H1 (cell line): ENCODE measurements around the gene ERG28.

Source experiments
- CHD2 ChIP-seq: IDR thresholded peaks from 2 replicates; pipeline ENCODE4 v1.6.1; 2012; ENCODE audit warnings: low read length, improper control_type of control experiment
- CTBP2 ChIP-seq: IDR thresholded peaks from 2 replicates; pipeline ENCODE4 v1.7.0; 2011; ENCODE audit warnings: borderline replicate concordance, mild to moderate bottlenecking, moderate library complexity, mixed read lengths, low read length; ENCODE audit not compliant: insufficient read depth, insufficient read length
- CTCF ChIP-seq, 3 experiments: IDR thresholded peaks; 1 replicate in 2 of 3; 2 replicates in 1 of 3; pipeline versions ENCODE4 v1.5.1 to v1.6.1; 2011; ENCODE audit warnings: low read length in 3 of 3, mild to moderate bottlenecking in 3 of 3, inconsistent platforms in 2 of 3, low read depth in 1 of 3, moderate library complexity in 1 of 3; ENCODE audit not compliant: insufficient read depth in 1 of 3; ENCODE audit errors: control extremely low read depth in 1 of 3
- E2F6 ChIP-seq: IDR thresholded peaks from 2 replicates; pipeline ENCODE4 v1.6.1; 2012; ENCODE audit warnings: inconsistent platforms
- EP300 ChIP-seq, 2 experiments: IDR thresholded peaks; 1 replicate in 1 of 2; 2 replicates in 1 of 2; pipeline ENCODE4 v1.6.1; 2011 to 2012; ENCODE audit warnings: low read depth in 2 of 2, low read length in 2 of 2, mild to moderate bottlenecking in 2 of 2, borderline replicate concordance in 1 of 2, inconsistent platforms in 1 of 2, moderate library complexity in 1 of 2
- GABPA ChIP-seq: IDR thresholded peaks from 2 replicates; pipeline ENCODE4 v1.6.1; 2011; ENCODE audit warnings: mild to moderate bottlenecking, low read length, moderate library complexity, borderline replicate concordance; ENCODE audit not compliant: insufficient read depth
- POLR2A ChIP-seq, 2 experiments: IDR thresholded peaks; 1 replicate in 1 of 2; 2 replicates in 1 of 2; pipeline ENCODE4 v1.6.1; 2011; ENCODE audit warnings: low read depth in 2 of 2, low read length in 2 of 2, mild to moderate bottlenecking in 2 of 2; ENCODE audit errors: control extremely low read depth in 1 of 2
- RAD21 ChIP-seq, 2 experiments: IDR thresholded peaks in 1 of 2; conservative IDR thresholded peaks in 1 of 2; 2 replicates each; pipeline ENCODE4 v1.6.1; 2011; ENCODE audit warnings: low read depth in 2 of 2, low read length in 2 of 2, improper control_type of control experiment in 1 of 2, inconsistent platforms in 1 of 2, mild to moderate bottlenecking in 1 of 2, moderate library complexity in 1 of 2
- SRF ChIP-seq: IDR thresholded peaks from 2 replicates; pipeline ENCODE4 v1.6.1; 2011; ENCODE audit warnings: mild to moderate bottlenecking, low read depth, low read length, moderate library complexity
- TBP ChIP-seq: IDR thresholded peaks from 2 replicates; pipeline ENCODE4 v1.6.1; 2011; ENCODE audit warnings: low read depth, low read length, improper control_type of control experiment
- ZNF274 ChIP-seq: IDR thresholded peaks from 2 replicates; pipeline ENCODE4 v1.7.0; 2012; ENCODE audit warnings: low read length, borderline replicate concordance; ENCODE audit errors: extremely low read depth

DNA sequence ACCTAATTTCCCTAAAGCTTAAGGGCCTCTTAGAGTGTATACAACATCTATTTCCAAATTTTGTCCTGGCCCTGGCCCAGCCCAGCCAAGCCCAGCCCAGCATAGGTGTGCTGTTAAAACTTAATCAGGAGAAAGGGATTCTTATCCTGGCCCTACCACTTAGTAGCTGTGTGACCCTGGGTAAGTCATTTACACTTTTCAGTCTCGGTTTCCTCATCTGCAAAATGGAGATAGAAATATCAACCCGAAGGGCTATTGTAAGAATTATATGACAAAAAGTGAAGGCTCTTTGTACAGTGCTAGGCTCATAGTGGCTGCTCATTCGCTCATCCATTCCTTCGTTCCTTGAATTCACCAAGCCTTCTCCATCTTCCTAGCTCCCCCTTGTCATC, 442 bp downstream of the ERG28 start:
- TF ChIP-seq CTCF (IDR thresholded peaks at IDR 0.05; ENCODE audit: control extremely low read depth in 1 of 3, insufficient read depth in 1 of 3, low read depth in 1 of 3, low read length in 3 of 3) (no peak), EP300 (IDR thresholded peaks at IDR 0.05; ENCODE audit: borderline replicate concordance in 1 of 2, low read depth in 2 of 2, low read length in 2 of 2) (no peak), RAD21 (IDR thresholded peaks at IDR 0.05 in 1 of 2, conservative IDR thresholded peaks at IDR 0.05 in 1 of 2; ENCODE audit: low read depth in 2 of 2, low read length in 2 of 2) (no peak), GABPA (no peak), SRF (no peak), TBP (no peak), POLR2A (IDR thresholded peaks at IDR 0.05; ENCODE audit: control extremely low read depth in 1 of 2, low read depth in 2 of 2, low read length in 2 of 2) (no peak), CHD2 (no peak), ZNF274 (no peak), E2F6 (no peak), CTBP2 (no peak)
